Glutamatergic neuron (in vitro differentiated cells): ENCODE measurements around the gene HSD17B12. TPM values are rescaled to one million over a fixed set of nuclear protein-coding genes. Genes with fewer than 3 reads are reported as not detected.
"Not testable (repeated sequence)": the region's sequence is repeated elsewhere in the genome, so short reads cannot be mapped to it uniquely, and the experiment has no call there.

Experiments used
- DNase-seq: peaks from one replicate; pipeline ENCODE4 v3.0.0; 2022
- H3K27ac Mint-ChIP-seq: one replicate; pipeline ENCODE4 v1.8.0; 2020; ENCODE audit warnings: mild to moderate bottlenecking, mixed read lengths, inconsistent platforms; ENCODE audit not compliant: unreplicated experiment
- H3K27me3 Mint-ChIP-seq: one replicate; pipeline ENCODE4 v1.8.0; 2020; ENCODE audit warnings: mild to moderate bottlenecking, moderate library complexity, mixed read lengths, inconsistent platforms; ENCODE audit not compliant: unreplicated experiment
- H3K36me3 Mint-ChIP-seq: one replicate; pipeline ENCODE4 v1.8.0; 2020; ENCODE audit warnings: mild to moderate bottlenecking, mixed read lengths, inconsistent platforms; ENCODE audit not compliant: unreplicated experiment
- H3K4me1 Mint-ChIP-seq: one replicate; pipeline ENCODE4 v1.8.0; 2020; ENCODE audit warnings: mild to moderate bottlenecking, low read depth, mixed read lengths, inconsistent platforms; ENCODE audit not compliant: unreplicated experiment
- H3K4me3 Mint-ChIP-seq: one replicate; pipeline ENCODE4 v1.8.0; 2020; ENCODE audit warnings: mild to moderate bottlenecking, mixed read lengths, inconsistent platforms; ENCODE audit not compliant: unreplicated experiment
- H3K9me3 Mint-ChIP-seq: one replicate; pipeline ENCODE4 v1.8.0; 2020; ENCODE audit warnings: mild to moderate bottlenecking, moderate library complexity, mixed read lengths, inconsistent platforms; ENCODE audit not compliant: unreplicated experiment
- total RNA-seq: library from RNA; stranded (reverse); fragmentation: NEBNext Ultra II Directional; extraction: Animal tissue kit (Norgen Biotek cat#: 25700); gene quantifications from one replicate; pipeline ENCODE4 v1.2.1, GENCODE V29; 2021; ENCODE audit not compliant: unreplicated experiment
- TF ChIP-seq, protein P1 (sequence below): fragments of 200-600 bp; sonication (generic); IDR thresholded peaks from one replicate; pipeline ENCODE4 v1.5.0; 2021; ENCODE audit not compliant: partially characterized antibody, unreplicated experiment

The HSD17B12 gene
- total RNA-seq, 1 donor from 2014 or later: 140 TPM

- TF ChIP-seq, protein P1, sequence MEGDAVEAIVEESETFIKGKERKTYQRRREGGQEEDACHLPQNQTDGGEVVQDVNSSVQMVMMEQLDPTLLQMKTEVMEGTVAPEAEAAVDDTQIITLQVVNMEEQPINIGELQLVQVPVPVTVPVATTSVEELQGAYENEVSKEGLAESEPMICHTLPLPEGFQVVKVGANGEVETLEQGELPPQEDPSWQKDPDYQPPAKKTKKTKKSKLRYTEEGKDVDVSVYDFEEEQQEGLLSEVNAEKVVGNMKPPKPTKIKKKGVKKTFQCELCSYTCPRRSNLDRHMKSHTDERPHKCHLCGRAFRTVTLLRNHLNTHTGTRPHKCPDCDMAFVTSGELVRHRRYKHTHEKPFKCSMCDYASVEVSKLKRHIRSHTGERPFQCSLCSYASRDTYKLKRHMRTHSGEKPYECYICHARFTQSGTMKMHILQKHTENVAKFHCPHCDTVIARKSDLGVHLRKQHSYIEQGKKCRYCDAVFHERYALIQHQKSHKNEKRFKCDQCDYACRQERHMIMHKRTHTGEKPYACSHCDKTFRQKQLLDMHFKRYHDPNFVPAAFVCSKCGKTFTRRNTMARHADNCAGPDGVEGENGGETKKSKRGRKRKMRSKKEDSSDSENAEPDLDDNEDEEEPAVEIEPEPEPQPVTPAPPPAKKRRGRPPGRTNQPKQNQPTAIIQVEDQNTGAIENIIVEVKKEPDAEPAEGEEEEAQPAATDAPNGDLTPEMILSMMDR: no peak
- H3K27ac Mint-ChIP-seq: no peak overlapping the region
- no peak for DNase-seq
- peaks cover 12% of the 10 kb centered on the region for H3K9me3 Mint-ChIP-seq
- no peaks in the 10 kb centered on the region for H3K36me3 Mint-ChIP-seq
- H3K4me1 Mint-ChIP-seq: no peaks in the 10 kb centered on the region
- H3K27me3 Mint-ChIP-seq: no peaks in the 10 kb centered on the region
- no peak overlapping the region for H3K4me3 Mint-ChIP-seq
Measured at GRCh38 chr11:43676933-43677332, 3.6 kb upstream of the HSD17B12 start.

DNA sequence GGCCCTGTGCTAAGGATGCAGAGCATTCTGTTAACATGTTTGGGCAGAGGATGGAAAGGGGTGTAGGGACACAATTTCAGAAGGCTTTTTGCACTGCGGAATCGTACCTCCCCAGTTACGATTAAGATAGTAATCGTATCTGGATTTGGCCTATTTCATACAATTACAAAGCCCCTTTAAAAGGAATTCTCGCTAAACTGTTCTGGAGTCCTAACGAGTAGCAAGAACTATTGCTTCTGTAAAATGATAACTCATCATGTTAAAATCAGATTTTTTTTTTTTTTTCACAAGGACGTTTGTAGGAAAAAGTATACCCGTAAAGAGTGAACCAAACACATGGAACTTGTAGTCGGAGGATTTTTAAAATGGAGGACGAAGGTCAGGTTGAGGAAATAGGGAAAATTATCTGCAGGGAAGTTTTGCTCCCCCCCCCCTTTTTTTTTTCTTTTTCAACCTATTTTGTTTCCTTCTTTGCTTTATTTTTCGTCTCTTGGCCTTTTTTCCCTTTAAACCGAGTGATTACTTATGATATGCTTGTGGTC is 934 bp downstream of the HSD17B12 start:
- Mint-ChIP-seq H3K27ac (peak overlapping the region; percentile 97), H3K4me3 (peak overlapping the region; percentile 98), H3K9me3 (peaks cover 12% of the 10 kb centered on the region), H3K27me3 (no peaks in the 10 kb centered on the region), H3K36me3 (no peaks in the 10 kb centered on the region), H3K4me1 (peaks cover 18% of the 10 kb centered on the region)
- TF ChIP-seq, protein P1: no peak
- DNase-seq: no peak

DNA sequence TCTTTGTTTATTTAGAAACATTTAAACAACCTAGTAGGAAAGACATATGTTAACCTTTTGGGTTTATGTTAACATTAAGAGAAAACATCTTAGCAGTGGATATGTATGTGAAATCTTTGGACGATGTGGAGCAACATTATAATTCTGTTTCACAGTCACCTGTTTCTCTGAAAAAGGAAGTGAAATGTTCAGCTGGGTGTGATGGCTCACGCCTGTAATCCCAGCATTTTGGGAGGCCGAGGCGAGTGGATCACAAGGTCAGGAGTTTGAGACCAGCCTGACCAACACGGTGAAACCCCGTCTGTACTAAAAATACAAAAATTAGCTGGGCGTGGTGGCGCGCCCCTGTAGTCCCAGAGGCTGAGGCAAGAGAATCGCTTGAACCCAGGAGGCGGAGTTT is 1.5 kb downstream of the HSD17B12 start:
- peak overlapping the region; percentile 97 for H3K27ac Mint-ChIP-seq
- not testable (repeated sequence) for H3K27me3 Mint-ChIP-seq, H3K36me3 Mint-ChIP-seq, DNase-seq
- H3K9me3 Mint-ChIP-seq: peaks cover 12% of the 10 kb centered on the region
- H3K4me1 Mint-ChIP-seq: peaks cover 19% of the 10 kb centered on the region
- peak overlapping the region; percentile 98 for H3K4me3 Mint-ChIP-seq

- Mint-ChIP-seq H3K27me3 (no peaks in the 10 kb centered on the region), H3K4me1 (peaks cover 22% of the 10 kb centered on the region), H3K9me3 (peaks cover 8% of the 10 kb centered on the region), H3K4me3 (no peak overlapping the region), H3K36me3 (no peaks in the 10 kb centered on the region), H3K27ac (no peak overlapping the region)
- no peak for DNase-seq
- TF ChIP-seq, protein P1: no peak
Measured at GRCh38 chr11:43685440-43685839, 4.9 kb downstream of the HSD17B12 start.

- TF ChIP-seq, protein P1: no peak
- no peaks in the 10 kb centered on the region for H3K36me3 Mint-ChIP-seq
- no peak overlapping the region for H3K27ac Mint-ChIP-seq
- H3K27me3 Mint-ChIP-seq: no peaks in the 10 kb centered on the region
- H3K4me3 Mint-ChIP-seq: no peak overlapping the region
- no peak for DNase-seq
- H3K9me3 Mint-ChIP-seq: peaks cover 5% of the 10 kb centered on the region
- H3K4me1 Mint-ChIP-seq: peaks cover 22% of the 10 kb centered on the region
Measured at GRCh38 chr11:43686207-43686606, 5.7 kb downstream of the HSD17B12 start.
